ENCODE data around the gene KCNK18. TPM values are rescaled to one million over a fixed set of nuclear protein-coding genes. Genes with fewer than 3 reads are reported as not detected.

The KCNK18 gene
- polyA plus RNA-seq, 2 of the 4 experiments (the other 2 are of a cell fraction) = not detected

- Histone ChIP-seq H3K4me1 (peaks cover 8% of the 10 kb centered on the region; the same call in 2 of the 3 replicates), H3K4me3 (peak overlapping the region; percentile 52), H3K27ac (peak overlapping the region; percentile 39 to 79; a peak in 4 of 6 replicates), H3K4me2 (peak overlapping the region; percentile 87), H3K9me3 (no peaks in the 10 kb centered on the region)
- no peak for TF ChIP-seq ZSCAN20 (CRISPR knock-in tag; IDR thresholded peaks at IDR 0.05)
- TF ChIP-seq ESRRA (IDR thresholded peaks at IDR 0.05; ENCODE audit: borderline replicate concordance, low read length) = no peak
- peak; percentile 41 to 64; a peak in 4 of 6 replicates for ATAC-seq
- POLR2A ChIA-PET = interaction anchor here (0.7 kb wide), 1 partner anchor 420 kb away, joined by 3 read pairs; no protein-coding TSS in a partner anchor
- no peak for DNase-seq (ENCODE audit: low read depth in 1 of 2, low spot score in 1 of 2)
- CTCF ChIA-PET = interaction anchor here (1.2 to 19.7 kb wide), 3 partner anchors 12 to 462 kb away, joined by 3 to 1061 read pairs (median 5); no protein-coding TSS in a partner anchor
- WGBS (ENCODE audit: missing lambda C conversion rate) = 22% methylated on average over 31 of the region's 39 CpGs
- FAIRE-seq = no peak
Measured at GRCh38 chr10:117162093-117163060, 34.9 kb upstream of the KCNK18 start.

- peak; percentile 31 to 74 for DNase-seq (ENCODE audit: low read depth in 1 of 2, low spot score in 1 of 2)
- no peak for FAIRE-seq
- Histone ChIP-seq H3K9me3 (no peaks in the 10 kb centered on the region), H3K4me3 (peak overlapping the region; percentile 52), H3K27ac (peak overlapping the region; percentile 39 to 79; a peak in 4 of 6 replicates), H3K4me1 (peaks cover 8% of the 10 kb centered on the region; the same call in 2 of the 3 replicates), H3K4me2 (peak overlapping the region; percentile 87)
- TF ChIP-seq, protein P1, sequence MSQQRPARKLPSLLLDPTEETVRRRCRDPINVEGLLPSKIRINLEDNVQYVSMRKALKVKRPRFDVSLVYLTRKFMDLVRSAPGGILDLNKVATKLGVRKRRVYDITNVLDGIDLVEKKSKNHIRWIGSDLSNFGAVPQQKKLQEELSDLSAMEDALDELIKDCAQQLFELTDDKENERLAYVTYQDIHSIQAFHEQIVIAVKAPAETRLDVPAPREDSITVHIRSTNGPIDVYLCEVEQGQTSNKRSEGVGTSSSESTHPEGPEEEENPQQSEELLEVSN (IDR thresholded peaks at IDR 0.05; ENCODE audit: borderline replicate concordance, low read depth) = 0 out of 2 replicates have a peak, but pooled peaks have one; percentile 22
- peak; percentile 51; the same call in 1 of the 2 replicates for TF ChIP-seq MAX (IDR thresholded peaks at IDR 0.05)
- no peak for TF ChIP-seq HMGXB4 (CRISPR knock-in tag; IDR thresholded peaks at IDR 0.05; ENCODE audit: borderline replicate concordance)
- no peak for TF ChIP-seq MAZ (IDR thresholded peaks at IDR 0.05; ENCODE audit: borderline replicate concordance, low read depth, low read length)
- TF ChIP-seq, protein P2, sequence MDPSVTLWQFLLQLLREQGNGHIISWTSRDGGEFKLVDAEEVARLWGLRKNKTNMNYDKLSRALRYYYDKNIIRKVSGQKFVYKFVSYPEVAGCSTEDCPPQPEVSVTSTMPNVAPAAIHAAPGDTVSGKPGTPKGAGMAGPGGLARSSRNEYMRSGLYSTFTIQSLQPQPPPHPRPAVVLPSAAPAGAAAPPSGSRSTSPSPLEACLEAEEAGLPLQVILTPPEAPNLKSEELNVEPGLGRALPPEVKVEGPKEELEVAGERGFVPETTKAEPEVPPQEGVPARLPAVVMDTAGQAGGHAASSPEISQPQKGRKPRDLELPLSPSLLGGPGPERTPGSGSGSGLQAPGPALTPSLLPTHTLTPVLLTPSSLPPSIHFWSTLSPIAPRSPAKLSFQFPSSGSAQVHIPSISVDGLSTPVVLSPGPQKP (IDR thresholded peaks at IDR 0.05; ENCODE audit: low read depth, low read length) = no peak
- TF ChIP-seq CBX8 (IDR thresholded peaks at IDR 0.05) = no peak
- TF ChIP-seq CTCF (IDR thresholded peaks at IDR 0.05) = peak; percentile 38
- TF ChIP-seq RAD21 (conservative IDR thresholded peaks at IDR 0.05 in 1 of 2, IDR thresholded peaks at IDR 0.05 in 1 of 2) = peak; percentile 15 to 38; a peak in 2 of 5 replicates
- peak; percentile 27; the same call in 2 of the 3 replicates for TF ChIP-seq SMC3 (IDR thresholded peaks at IDR 0.05)
- peak; percentile 46 to 80; a peak in 4 of 6 replicates for ATAC-seq
- 66% methylated on average over 32 of the region's 82 CpGs for WGBS (ENCODE audit: missing lambda C conversion rate)
- ChIA-PET POLR2A (no interaction called here), CTCF (interaction anchor here (0.7 to 19.7 kb wide), 10 partner anchors 9 to 481 kb away, joined by 3 to 1061 read pairs (median 4); no protein-coding TSS in a partner anchor)
Measured at GRCh38 chr10:117163061-117163953, 34.0 kb upstream of the KCNK18 start.

All from A549 (cell line).